Suppressor macrophage treated with lipopolysaccharide for 4 hours (primary cell): ENCODE measurements around the gene NLRP11.

Source experiments
- DNase-seq: peaks from one replicate; pipeline ENCODE4 v3.0.0-alpha.2; 2020

NLRP11 gene

GRCh38 chr19:55831846-55832245 is at the start of gene NLRP11:
Gene NLRP11, minus strand, starts transcription at chr19:55831999. Its CDS starts 13,825 bp downstream, at chr19:55818174.
- no peak for DNase-seq

- no peak for DNase-seq
Measured at GRCh38 chr19:55877211-55877610, 45.4 kb upstream of the NLRP11 start.

DNA sequence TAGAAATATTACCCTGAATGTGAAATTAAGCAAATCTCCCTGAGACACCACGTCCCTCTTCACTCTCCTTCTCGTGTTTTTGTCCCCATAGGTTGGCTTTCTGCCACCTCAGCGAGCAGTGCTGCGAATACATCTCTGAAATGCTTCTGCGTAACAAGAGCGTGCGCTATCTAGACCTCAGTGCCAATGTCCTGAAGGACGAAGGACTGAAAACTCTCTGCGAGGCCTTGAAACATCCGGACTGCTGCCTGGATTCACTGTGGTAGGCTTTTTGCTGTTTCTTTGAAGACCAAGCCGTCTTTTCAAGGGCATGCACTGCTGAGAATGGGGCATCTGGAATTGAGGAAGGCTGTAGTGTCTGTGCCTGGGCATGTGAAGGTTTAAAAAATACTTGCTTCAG is 38.9 kb upstream of the NLRP11 start:
- DNase-seq = no peak

- DNase-seq = no peak
Measured at GRCh38 chr19:55867101-55867500, 35.3 kb upstream of the NLRP11 start.

- DNase-seq = no peak
Measured at GRCh38 chr19:55866521-55866920, 34.7 kb upstream of the NLRP11 start.

DNA sequence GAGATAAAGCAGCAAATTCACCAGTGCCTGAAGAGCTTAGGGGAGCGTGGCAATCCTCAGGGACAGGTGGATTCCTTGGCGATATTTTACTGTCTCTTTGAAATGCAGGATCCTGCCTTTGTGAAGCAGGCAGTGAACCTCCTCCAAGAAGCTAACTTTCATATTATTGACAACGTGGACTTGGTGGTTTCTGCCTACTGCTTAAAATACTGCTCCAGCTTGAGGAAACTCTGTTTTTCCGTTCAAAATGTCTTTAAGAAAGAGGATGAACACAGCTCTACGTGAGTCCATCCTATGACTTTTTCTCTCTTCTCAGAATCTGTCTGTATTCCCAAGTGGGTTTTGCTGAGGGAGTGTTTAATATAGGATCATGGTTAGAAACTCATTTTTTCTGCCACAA is 27.2 kb upstream of the NLRP11 start:
- no peak for DNase-seq

DNA sequence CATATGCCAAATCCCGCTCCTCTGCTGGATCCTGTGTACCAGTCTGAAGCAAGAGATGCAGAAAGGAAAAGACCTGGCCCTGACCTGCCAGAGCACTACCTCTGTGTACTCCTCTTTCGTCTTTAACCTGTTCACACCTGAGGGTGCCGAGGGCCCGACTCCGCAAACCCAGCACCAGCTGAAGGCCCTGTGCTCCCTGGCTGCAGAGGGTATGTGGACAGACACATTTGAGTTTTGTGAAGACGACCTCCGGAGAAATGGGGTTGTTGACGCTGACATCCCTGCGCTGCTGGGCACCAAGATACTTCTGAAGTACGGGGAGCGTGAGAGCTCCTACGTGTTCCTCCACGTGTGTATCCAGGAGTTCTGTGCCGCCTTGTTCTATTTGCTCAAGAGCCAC is 26.6 kb upstream of the NLRP11 start:
- no peak for DNase-seq

- no peak for DNase-seq
Measured at GRCh38 chr19:55857974-55858373, 26.2 kb upstream of the NLRP11 start.

GRCh38 chr19:55857149-55857548 is 25.4 kb upstream of the NLRP11 start:
- peak; percentile 9 for DNase-seq

GRCh38 chr19:55855160-55855559 is 23.4 kb upstream of the NLRP11 start:
- DNase-seq = no peak

DNA sequence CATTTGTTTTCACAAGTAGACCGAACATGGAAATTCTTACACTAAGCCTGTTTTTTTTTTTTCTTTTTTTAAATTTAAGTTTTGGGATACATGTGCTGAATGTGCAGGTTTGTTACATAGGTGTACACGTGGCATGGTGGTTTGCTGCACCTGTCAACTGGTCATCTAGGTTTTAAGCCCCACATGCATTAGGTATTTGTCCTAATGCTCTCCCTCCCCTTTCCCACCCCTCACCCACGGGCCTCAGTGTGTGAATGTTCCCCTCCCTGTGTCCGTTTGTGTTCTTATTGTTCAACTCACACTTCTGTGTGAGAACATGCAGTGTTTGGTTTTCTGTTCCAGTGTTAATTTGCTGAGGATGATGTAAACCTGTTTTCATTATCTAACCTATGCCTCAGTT is 7.1 kb upstream of the NLRP11 start:
- DNase-seq = no peak

GRCh38 chr19:55838251-55838650 is 6.5 kb upstream of the NLRP11 start:
- DNase-seq = no peak

GRCh38 chr19:55836340-55836739 is 4.5 kb upstream of the NLRP11 start, which contains the start of gene NLRP4:
Gene NLRP4, plus strand, starts transcription at chr19:55836540. Its CDS starts 15,541 bp downstream, at chr19:55852081.
- no peak for DNase-seq

- DNase-seq = no peak
Measured at GRCh38 chr19:55832676-55833075, 877 bp upstream of the NLRP11 start.

GRCh38 chr19:55830656-55831055 is 1.1 kb downstream of the NLRP11 start:
- no peak for DNase-seq

- DNase-seq = no peak
Measured at GRCh38 chr19:55820037-55820436, 11.8 kb downstream of the NLRP11 start.

GRCh38 chr19:55813906-55814305 is 17.9 kb downstream of the NLRP11 start:
- DNase-seq = no peak

DNA sequence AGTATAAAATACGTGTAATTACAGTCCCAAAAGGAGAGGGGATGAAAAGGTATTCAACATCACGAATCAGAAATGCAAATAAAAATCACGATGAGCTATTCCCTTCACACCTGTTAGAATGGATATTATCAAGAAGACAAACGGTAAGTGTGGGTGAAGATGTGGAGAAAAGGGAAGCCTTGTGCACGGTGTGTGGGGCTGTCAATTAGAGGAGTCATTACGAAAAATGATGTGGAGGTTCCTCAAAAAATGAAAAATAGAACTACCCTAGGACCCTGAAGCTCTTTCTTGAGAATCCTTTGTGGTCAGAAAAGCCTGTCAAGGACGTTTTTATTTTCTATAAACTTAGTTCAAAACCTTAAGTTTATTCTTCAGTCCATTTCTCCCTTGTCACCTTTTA is 19.4 kb downstream of the NLRP11 start:
- DNase-seq = no peak

- no peak for DNase-seq
Measured at GRCh38 chr19:55811340-55811739, 20.5 kb downstream of the NLRP11 start.

DNA sequence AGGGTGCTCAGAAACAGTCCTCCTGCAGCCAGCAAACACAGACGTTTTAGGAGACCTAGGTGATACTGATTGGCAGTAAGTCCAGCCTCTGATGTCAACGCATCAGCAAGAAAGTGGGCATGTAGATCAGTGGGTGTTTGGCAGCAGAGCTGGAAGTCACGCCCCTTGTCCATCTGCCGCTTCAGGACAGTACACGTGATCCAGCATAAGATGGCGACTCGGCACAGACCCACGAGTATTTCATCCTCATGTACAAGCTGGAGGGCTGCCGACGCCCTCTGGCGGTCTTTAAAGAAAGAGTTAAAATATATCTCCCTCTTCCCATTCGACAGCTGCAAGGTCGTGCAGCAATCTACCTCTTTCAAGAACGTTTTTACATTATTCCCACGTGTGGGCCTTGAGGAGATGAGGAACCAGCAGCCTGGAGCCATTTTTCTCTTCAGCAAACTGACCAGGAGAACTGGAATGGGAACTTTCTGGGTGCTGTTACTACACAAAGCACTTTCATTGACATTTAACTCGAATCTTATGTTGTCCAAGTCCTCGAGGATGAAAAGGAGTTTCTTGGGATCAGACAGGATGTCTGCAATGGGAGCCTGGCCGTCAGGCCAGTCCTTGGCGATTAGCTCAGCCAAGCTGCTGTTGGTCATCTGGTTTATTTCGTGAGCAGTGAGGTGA is 22.3 kb downstream of the NLRP11 start:
- DNase-seq = peak; percentile 66

DNA sequence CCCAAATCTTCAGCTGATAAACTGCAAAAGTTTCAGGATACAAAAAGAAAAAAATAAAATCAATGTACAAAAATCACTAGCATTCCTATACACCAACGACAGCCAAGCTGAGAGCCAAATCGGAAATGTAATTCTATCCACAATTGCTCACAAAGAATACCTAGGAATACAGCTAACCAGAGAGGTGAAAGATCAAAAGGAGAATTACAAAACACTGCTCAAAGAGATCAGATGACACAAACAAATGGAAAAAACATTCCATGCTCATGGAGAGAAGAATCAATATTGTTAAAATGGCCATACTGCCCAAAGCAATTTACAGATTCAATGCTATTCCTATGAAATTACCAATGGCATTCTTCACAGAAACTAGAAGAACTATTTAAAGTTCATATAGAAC is 29.5 kb downstream of the NLRP11 start:
- DNase-seq = no peak

GRCh38 chr19:55801416-55801815 is 30.4 kb downstream of the NLRP11 start:
- DNase-seq = no peak

- no peak for DNase-seq
Measured at GRCh38 chr19:55795021-55795420, 36.8 kb downstream of the NLRP11 start.

GRCh38 chr19:55781112-55781511 is 50.7 kb downstream of the NLRP11 start:
- no peak for DNase-seq

- DNase-seq = no peak
Measured at GRCh38 chr19:55778331-55778730, 53.5 kb downstream of the NLRP11 start.
